ENCODE data around the gene RHOH.

Gene RHOH

GRCh38 chr4:40233227-40233626 lies 36.4 kb downstream of the RHOH start:
- no peak for DNase-seq

- no peak for DNase-seq
These were observed 37.7 kb downstream of the RHOH start for GRCh38 chr4:40234519-40235039.

- no peak for DNase-seq
These were observed 41.3 kb downstream of the RHOH start for GRCh38 chr4:40238008-40238699.

- DNase-seq, result no peak
These were observed 42.1 kb downstream of the RHOH start for GRCh38 chr4:40238700-40239548.

- no peak for DNase-seq
These were observed 43.3 kb downstream of the RHOH start for GRCh38 chr4:40240040-40240653.

- DNase-seq, result no peak
These were observed 44.2 kb downstream of the RHOH start for GRCh38 chr4:40241026-40241425.

- no peak for DNase-seq
These were observed 45.1 kb downstream of the RHOH start for GRCh38 chr4:40241941-40242340.

GRCh38 chr4:40243386-40243948 lies 46.6 kb downstream of the RHOH start:
- no peak for DNase-seq

- DNase-seq, result no peak
These were observed 47.8 kb downstream of the RHOH start for GRCh38 chr4:40244606-40245005.

GRCh38 chr4:40245550-40245949 lies 48.7 kb downstream of the RHOH start:
- no peak for DNase-seq

- no peak for DNase-seq
These were observed 49.4 kb downstream of the RHOH start for GRCh38 chr4:40246011-40246900.

GRCh38 chr4:40246938-40247337 lies 50.1 kb downstream of the RHOH start:
- no peak for DNase-seq

GRCh38 chr4:40247350-40247749 lies 50.5 kb downstream of the RHOH start:
- DNase-seq, result no peak

- no peak for DNase-seq
These were observed 54.5 kb downstream of the RHOH start for GRCh38 chr4:40251366-40251765.

GRCh38 chr4:40253906-40254305 lies 57.1 kb downstream of the RHOH start:
- DNase-seq, result no peak

GRCh38 chr4:40254608-40255392 lies 58.0 kb downstream of the RHOH start:
- no peak for DNase-seq

- DNase-seq, result peak in 1 of 58 donors; percentile 0
These were observed 58.8 kb downstream of the RHOH start for GRCh38 chr4:40255393-40256281.

- DNase-seq, result no peak
These were observed 59.5 kb downstream of the RHOH start for GRCh38 chr4:40256329-40256728.

- DNase-seq, result no peak
These were observed 60.0 kb downstream of the RHOH start for GRCh38 chr4:40256817-40257216.

Measured in anterior cingulate cortex (tissue), 58 donors.